Right cardiac atrium (tissue), 5 donors: ENCODE measurements around the gene ATP6V0D1. TPM values are rescaled to one million over a fixed set of nuclear protein-coding genes. Genes with fewer than 3 reads are reported as not detected.

Experiments
- ATAC-seq, 2 donors: fragments of 200-7000 bp; cut with Tn5 transposase; one replicate each; pipeline versions ENCODE4 v1.8.0 to v1.9.1; 2020; ENCODE audit warnings: moderate library complexity in 2 of 2, mild to moderate bottlenecking in 1 of 2
- DNase-seq, 3 donors: peaks; one replicate each; pipeline ENCODE4 v3.0.0-alpha.2; 2020
- H3K27ac ChIP-seq: one replicate; pipeline ENCODE4 v1.5.1; 2013; ENCODE audit warnings: mild to moderate bottlenecking, low read length, control low read depth, moderate library complexity
- H3K27me3 ChIP-seq: one replicate; pipeline ENCODE4 v1.6.1; 2013; ENCODE audit not compliant: control insufficient read depth, insufficient read depth
- H3K4me1 ChIP-seq: one replicate; pipeline ENCODE4 v1.6.1; 2013; ENCODE audit warnings: low read length; ENCODE audit not compliant: control insufficient read depth, insufficient read depth
- H3K4me3 ChIP-seq: one replicate; pipeline ENCODE4 v1.5.1; 2013; ENCODE audit warnings: low read length, control low read depth
- H3K9me3 ChIP-seq: one replicate; pipeline ENCODE4 v1.6.1; 2013; ENCODE audit warnings: low read length; ENCODE audit not compliant: control insufficient read depth
- WGBS: extraction: QIAGEN DNeasy Blood & Tissue Kit; methylation state at CpG from one replicate; pipeline ENCODE4 v1.1.7; 2013; 5-methylcytosine and 5-hydroxymethylcytosine counted together
- intact Hi-C, 4 donors: fragments of 100-400 bp; cut with DNase I; formaldehyde crosslinking; loops; one replicate each; pipeline versions ENCODE4 v1.11.0 to v1.14.0; 2022 to 2023
- polyA plus RNA-seq: library from polyadenylated mRNA; stranded (reverse); fragments of 200-250 nt; gene quantifications from one replicate; pipeline ENCODE4 v1.2.3, GENCODE V29; 2013
- total RNA-seq, 4 donors: library from RNA; stranded (reverse); fragmentation: NEBNext Ultra II Directional; extraction: Animal tissue kit (Norgen Biotek cat#: 25700); gene quantifications; one replicate each; pipeline ENCODE4 v1.2.1, GENCODE V29; 2021
- donor health status: healthy with polysubstance abuse.
- donor health status: DM: no; HTN: yes; CAD: no.
- donor health status: DM: no; HTN: no; CAD: no.
- donor health status: DM: no; HTN: yes; CAD: no; lungs with severe emphysema.
- donor health status: DM: yes; HTN: yes; CAD: no.

ATP6V0D1 gene
- total and polyA plus RNA-seq, 5 donors, result 44.6 to 79.4 (median 64.8) TPM

DNA sequence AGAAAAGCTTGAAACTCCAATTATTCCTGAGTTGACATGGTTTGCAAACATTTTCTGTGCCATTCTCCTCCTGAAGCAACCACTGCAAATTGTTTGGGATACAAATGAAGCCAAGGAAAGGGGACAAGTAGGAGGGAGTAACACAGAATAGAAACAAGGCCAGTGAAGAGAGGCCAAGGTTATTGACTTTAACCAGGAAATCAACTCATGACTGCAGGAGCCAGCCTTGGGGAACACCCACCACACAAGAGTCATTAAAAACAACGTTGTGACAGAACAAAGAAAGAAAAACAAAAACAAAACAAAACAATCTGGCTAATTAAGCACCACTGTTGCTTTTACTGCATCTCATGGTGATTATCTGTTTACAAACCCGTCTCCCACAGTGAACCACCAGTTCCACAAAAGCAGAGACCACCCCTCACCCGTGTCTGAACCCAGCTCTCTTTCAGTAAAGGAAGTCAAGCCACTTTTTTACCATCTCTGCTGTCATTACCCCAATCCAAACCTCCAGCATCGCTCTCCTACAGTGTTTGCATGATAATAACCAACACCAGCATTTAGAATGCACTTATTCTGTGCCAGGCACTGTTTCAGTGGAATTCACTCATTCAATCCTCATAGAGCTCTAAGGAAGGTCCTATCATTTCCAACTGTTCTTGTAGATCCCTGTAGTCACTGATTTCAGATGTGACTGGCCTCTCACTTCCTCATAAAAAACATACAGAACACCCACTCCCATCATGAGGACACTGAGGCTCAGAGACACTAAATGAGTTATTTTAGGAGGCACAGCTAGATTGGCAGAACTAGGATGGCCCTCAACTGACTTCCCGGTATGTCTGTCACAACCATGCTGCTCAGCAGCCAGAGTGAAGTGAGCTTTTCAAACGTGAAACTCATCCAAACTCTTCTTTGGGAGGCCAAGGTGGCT is 66.7 kb downstream of the ATP6V0D1 start:
- Histone ChIP-seq H3K9me3 (no peaks in the 10 kb centered on the region), H3K27ac (no peak overlapping the region), H3K4me3 (no peak overlapping the region), H3K27me3 (no peaks in the 10 kb centered on the region), H3K4me1 (no peaks in the 10 kb centered on the region)
- intact Hi-C loops, result loop anchor here in 1 of 4 donors (10.0 kb wide), 1 partner anchor 409 kb away; no protein-coding TSS in a partner anchor
- WGBS, result 63% methylated on average over 6 of the region's 6 CpGs
- DNase-seq (no peak), ATAC-seq (no peak)

DNA sequence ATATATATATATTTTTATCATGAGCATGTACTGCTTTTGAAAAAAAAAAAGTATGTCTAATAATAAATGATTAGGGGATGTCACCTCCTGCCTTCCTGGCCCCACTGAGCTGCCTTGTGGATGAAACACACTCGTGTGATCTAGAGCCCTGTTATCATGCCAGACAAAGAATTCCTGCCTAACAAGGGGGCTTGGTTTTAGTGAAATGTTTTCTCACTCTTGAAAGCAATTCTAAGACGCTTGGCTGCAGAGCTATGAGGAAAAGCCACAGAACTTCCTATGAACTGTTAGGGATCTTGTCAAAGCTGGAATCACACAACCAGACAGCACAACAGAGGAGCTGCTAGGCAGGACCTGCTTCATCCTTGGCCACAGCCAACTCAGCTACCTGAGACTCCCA is 68.7 kb downstream of the ATP6V0D1 start:
- 42% methylated on average over 2 of the region's 2 CpGs for WGBS
- ATAC-seq (no peak), DNase-seq (peak in 1 of 3 donors; percentile 2)
- Histone ChIP-seq H3K4me3 (no peak overlapping the region), H3K27ac (no peak overlapping the region), H3K9me3 (no peaks in the 10 kb centered on the region), H3K4me1 (no peaks in the 10 kb centered on the region), H3K27me3 (no peaks in the 10 kb centered on the region)
- intact Hi-C loops, result loop anchor here in 1 of 4 donors (10.0 kb wide), 1 partner anchor 407 kb away; no protein-coding TSS in a partner anchor

DNA sequence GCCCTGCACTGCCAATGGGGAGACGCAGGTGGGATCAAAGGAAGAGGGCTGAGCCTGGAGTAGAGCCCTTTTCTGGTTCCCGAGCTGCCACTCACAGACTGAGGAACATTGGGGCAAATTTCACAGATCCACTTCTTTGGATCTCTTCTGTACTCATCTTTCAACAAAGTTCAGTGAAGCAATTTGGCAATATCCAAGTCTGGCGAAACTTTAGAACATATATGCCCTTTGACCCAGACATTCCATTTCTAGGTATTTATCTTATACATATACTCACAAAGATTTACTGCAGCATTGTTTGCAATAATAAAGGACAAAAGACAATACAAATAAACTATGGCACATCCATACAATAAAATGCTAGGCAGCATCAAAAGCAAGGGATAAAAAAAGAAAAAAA is 69.6 kb downstream of the ATP6V0D1 start:
- intact Hi-C loops, result loop anchor here in 1 of 4 donors (10.0 kb wide), 1 partner anchor 407 kb away; no protein-coding TSS in a partner anchor
- H3K9me3 ChIP-seq, result no peaks in the 10 kb centered on the region
- ATAC-seq (no peak), DNase-seq (no peak)
- no peak overlapping the region for H3K27ac ChIP-seq
- H3K27me3 ChIP-seq, result no peaks in the 10 kb centered on the region
- whole genome bisulfite sequencing, result 95% methylated on average over 3 of the region's 3 CpGs
- H3K4me3 ChIP-seq, result no peak overlapping the region
- no peaks in the 10 kb centered on the region for H3K4me1 ChIP-seq

DNA sequence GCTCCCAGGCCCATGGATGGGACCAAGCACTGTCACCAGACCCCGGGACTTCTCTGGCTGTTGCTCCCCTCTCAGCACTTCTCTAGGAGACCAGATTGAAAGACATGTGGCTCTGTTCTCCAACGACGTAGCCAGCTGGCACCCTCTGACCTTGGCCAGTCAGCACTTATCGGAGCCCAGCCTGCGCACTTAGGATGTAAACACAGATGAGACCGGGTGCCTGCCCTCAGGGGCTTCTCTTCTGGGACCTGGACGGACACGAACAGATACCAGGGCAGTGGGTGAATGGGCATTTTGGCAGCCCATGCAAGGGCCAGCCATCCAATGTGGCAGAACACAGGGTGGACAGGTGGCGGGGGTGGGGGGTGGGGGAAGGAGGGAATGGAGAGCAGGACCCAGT is 71.3 kb downstream of the ATP6V0D1 start:
- DNase-seq (peak in 1 of 3 donors; percentile 51), ATAC-seq (no peak)
- Histone ChIP-seq H3K4me1 (peaks cover 5% of the 10 kb centered on the region), H3K27ac (no peak overlapping the region), H3K4me3 (no peak overlapping the region), H3K27me3 (no peaks in the 10 kb centered on the region), H3K9me3 (no peaks in the 10 kb centered on the region)
- 85% methylated on average over 9 of the region's 9 CpGs for WGBS
- intact Hi-C loops, result loop anchor here in 3 of 4 donors (10.0 kb wide), 3 partner anchors 125 to 405 kb away; no protein-coding TSS in a partner anchor

DNA sequence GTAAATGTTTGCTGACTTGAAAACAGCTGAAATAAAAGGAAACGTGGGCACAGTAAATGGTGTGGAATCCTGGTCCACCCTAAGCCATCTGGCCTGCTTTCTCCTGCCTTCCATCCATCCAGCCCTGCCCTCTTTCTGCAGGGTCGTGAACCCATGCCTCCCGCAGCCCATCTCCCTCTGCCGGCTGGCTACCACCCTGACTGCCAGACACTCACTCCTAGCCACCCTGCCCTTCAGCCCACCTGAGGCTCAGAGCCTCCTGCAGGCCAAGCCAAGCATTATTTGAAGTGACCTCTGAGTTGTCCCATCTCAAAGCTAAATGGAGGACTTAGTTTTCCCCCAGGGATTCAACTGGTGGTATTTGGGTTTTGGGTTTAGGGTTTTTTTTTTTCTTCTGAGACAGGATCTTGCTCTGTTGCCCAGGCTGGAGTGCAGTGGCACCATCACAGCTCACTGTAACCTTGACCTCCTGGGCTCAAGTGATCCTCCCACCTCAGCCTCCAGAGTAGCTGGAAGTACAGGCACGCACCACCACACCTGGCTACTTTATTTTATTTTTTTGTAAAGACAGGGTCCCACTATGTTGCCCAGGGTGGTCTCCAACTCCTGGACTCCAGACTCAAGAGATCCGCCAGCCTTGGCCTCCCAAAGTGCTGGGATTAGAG is 73.0 kb downstream of the ATP6V0D1 start:
- no peak overlapping the region for H3K4me3 ChIP-seq
- intact Hi-C loops, result loop anchor here in 2 of 4 donors (10.0 kb wide), 2 partner anchors 123 to 143 kb away; no protein-coding TSS in a partner anchor
- no peak overlapping the region for H3K27ac ChIP-seq
- no peak for ATAC-seq
- DNase-seq, result no peak
- 85% methylated on average over 6 of the region's 6 CpGs for WGBS
- peaks cover 5% of the 10 kb centered on the region for H3K4me1 ChIP-seq
- no peaks in the 10 kb centered on the region for H3K27me3 ChIP-seq
- H3K9me3 ChIP-seq, result no peaks in the 10 kb centered on the region

DNA sequence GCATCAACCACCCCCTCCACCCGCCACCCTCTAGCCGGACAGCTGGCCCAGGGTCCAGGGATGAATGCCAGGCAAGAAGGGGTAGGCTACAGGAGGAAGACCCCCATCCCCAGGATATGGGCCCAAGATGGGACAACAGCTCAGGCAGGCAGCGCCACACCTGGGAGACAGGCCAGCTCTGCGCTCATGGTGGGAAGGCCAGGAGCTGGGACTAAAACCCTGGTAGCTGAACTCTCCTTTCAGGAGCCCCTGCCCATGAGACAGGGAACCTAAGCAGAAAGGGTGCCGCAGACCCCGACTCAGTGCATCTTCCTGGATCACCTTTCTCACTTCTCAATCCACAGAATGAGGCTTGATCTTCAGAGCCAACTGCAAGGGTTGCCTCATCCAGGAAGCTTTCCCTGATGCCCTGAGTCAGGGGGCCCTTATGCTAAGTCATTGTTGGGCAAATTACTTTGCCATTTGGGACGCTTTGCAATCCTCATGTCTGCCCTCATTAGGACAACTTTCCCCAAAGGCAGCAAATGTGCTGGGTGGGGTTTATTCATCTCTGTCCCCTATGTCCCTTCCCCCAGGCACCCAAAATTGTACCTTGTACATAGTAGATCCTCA is 73.7 kb downstream of the ATP6V0D1 start:
- intact Hi-C loops, result loop anchor here in 2 of 4 donors (10.0 kb wide), 2 partner anchors 122 to 142 kb away; no protein-coding TSS in a partner anchor
- DNase-seq, result no peak
- Histone ChIP-seq H3K4me1 (peaks cover 5% of the 10 kb centered on the region), H3K27me3 (no peaks in the 10 kb centered on the region), H3K4me3 (no peak overlapping the region), H3K27ac (no peak overlapping the region), H3K9me3 (no peaks in the 10 kb centered on the region)
- peak in 1 of 2 donors; percentile 8 for ATAC-seq
- 83% methylated on average over 7 of the region's 7 CpGs for WGBS

DNA sequence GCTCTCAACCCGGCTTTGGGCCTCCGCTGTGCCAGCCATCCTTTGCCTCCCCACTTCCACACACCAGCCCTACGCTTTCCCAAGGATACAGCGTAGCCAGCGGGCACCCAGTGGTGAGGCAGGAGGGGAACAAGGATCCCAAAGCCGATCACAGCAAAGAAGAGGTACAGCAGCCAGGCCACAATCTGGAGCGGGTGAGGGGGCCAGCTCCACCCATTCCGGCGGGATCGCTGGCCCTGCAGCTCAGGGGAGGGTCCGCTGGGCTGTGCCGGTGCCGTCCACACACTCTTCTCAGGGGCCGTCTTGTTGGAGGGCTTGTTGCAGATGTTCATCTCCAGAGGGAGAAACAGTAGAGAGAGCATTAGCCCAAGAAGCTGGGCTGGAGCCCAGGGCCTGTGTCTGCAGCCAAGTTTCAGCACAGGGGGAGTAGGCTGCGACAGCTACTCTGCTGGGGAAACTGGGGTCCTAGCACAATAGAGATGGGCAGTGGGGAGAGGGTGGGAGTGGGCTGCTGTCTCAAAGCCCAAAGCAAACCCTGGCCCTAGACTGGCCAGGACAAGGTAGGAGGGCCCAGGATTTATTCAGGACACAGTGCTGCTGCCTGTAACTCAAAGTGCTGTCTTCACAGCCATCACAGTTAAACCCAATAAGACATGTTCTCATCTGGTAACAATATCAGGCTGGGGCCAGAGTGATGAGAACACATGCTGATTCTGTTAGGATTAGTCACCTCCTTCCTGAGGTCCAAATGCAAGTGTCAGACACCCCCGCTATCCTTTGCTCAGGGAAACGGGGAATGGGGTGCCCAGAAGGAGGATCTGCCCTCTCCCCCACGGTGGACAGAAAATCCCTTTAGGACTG is 74.6 kb downstream of the ATP6V0D1 start:
- Histone ChIP-seq H3K27ac (no peak overlapping the region), H3K27me3 (no peaks in the 10 kb centered on the region), H3K9me3 (no peaks in the 10 kb centered on the region), H3K4me3 (no peak overlapping the region), H3K4me1 (peaks cover 5% of the 10 kb centered on the region)
- intact Hi-C loops, result loop anchor here in 2 of 4 donors (10.0 kb wide), 2 partner anchors 122 to 142 kb away; no protein-coding TSS in a partner anchor
- DNase-seq (peak; percentile 53 to 87 (median 84)), ATAC-seq (peak; percentile 55 to 59)
- WGBS, result 59% methylated on average over 18 of the region's 18 CpGs

DNA sequence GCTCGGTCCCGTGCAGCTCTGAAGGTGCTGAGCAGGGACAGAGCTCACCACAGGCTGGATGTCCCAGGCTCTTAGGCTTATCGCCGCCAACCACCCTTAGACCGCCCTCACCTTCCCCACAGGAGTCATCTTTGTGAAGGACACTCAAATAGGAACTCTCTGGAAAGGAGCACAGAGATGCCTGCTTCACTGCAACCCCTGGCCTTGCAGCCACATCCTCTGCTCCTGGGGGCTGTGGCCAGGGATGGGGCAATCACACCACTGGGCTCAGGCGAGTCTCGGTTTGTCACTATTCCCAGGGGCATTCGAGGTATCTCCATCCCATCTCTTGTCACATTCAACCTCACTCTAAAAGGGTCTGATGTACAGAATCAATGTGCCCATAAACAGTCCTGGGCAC is 75.6 kb downstream of the ATP6V0D1 start:
- WGBS, result 88% methylated on average over 8 of the region's 8 CpGs
- intact Hi-C loops, result loop anchor here in 2 of 4 donors (10.0 kb wide), 2 partner anchors 121 to 141 kb away; no protein-coding TSS in a partner anchor
- ATAC-seq (no peak), DNase-seq (no peak)
- Histone ChIP-seq H3K4me1 (peaks cover 5% of the 10 kb centered on the region), H3K4me3 (no peak overlapping the region), H3K27ac (no peak overlapping the region), H3K27me3 (no peaks in the 10 kb centered on the region), H3K9me3 (no peaks in the 10 kb centered on the region)

DNA sequence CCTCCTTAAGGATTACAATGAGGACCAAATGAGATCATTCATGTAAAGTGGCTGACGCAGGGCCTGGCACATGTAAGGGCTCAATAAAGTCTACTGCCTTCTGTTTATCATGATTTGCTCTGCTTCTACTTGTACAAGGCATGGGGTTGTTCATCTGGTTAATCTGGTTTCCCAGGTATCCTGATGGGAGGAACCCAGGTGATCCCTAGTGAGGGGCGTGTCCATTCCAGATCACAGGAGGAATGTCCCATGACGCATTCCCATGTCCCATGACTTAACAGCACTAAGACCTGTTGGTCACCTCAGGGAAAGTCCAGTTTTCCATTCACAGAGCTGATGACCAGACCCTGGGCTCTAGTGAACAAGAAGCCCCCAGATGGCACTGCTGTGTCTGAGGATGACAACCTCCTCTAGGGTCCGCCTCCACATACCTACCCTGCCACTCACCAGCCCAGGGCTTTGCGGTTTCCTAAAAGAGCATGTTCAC is 76.2 kb downstream of the ATP6V0D1 start:
- peaks cover 5% of the 10 kb centered on the region for H3K4me1 ChIP-seq
- H3K27ac ChIP-seq, result no peak overlapping the region

More for the DNA sequence above, 76.2 kb downstream of the ATP6V0D1 start:
- no peak for DNase-seq
- ATAC-seq, result no peak
- no peaks in the 10 kb centered on the region for H3K9me3 ChIP-seq
- intact Hi-C loops, result loop anchor here in 2 of 4 donors (10.0 kb wide), 2 partner anchors 120 to 140 kb away; no protein-coding TSS in a partner anchor
- 95% methylated on average over 5 of the region's 5 CpGs for WGBS
- no peaks in the 10 kb centered on the region for H3K27me3 ChIP-seq
- no peak overlapping the region for H3K4me3 ChIP-seq
